NCI-H1417 (cell line): ENCODE data around the gene STX18.

Experiments
- DNase-seq, 3 experiments: peaks; one replicate each; lab custom pipeline; 2025; lab: John Stamatoyannopoulos, UW

Gene STX18

DNA sequence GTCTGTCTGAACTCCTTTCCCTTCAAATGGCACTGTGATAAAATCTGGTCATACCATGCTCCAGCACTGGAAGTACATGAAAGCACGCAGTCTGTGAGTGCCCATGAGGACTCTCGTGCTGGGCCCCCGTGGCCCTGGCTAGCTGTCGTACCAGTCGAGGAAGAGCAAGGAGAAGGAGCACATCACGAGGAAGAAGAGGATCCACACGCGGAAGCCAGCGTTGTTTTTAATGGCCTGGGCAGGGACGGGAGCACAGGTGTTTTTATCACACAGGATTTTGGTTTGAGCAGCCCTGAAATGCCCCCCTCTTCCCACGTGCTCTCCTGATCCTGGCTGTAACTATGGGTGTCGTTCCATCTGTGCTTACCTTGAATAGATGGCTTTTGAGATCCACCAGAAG is 122.0 kb downstream of the STX18 start:
- DNase-seq = no peak

DNA sequence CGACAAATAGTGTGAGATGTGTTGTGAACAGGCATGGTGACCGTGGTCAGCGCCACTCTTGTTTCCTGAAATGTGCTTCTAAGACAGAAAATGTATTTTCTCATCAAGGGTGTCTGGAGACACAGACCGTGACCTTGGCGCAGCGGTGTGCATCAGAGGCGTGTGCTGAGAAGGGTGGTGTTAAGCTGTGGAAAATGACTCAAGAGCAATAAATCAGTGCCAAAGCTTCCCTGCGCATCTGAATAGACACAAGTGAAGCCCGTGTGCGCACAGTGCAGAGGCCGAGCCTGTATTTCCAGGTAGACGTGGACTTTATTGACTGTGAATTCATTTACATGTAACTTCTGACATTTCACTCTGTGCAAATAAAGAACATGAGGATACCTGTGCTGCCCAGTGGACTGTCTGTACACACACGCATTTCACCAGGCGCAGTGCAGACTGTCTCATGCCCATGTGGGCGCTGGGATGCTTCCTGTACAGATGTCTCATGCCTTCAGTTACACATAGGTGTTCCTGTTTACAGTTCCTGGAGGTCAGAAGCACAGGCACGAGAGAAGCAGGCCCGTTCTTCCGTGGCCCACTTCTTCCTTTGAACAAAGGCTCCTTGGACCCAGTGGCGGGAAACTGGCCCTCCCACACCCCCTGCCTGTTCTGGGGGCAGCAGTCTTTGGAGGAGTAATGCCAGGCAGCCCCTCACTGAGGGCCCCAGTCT is 123.0 kb downstream of the STX18 start:
- DNase-seq = peak in 2 of 3 experiments; percentile 28 to 76

DNA sequence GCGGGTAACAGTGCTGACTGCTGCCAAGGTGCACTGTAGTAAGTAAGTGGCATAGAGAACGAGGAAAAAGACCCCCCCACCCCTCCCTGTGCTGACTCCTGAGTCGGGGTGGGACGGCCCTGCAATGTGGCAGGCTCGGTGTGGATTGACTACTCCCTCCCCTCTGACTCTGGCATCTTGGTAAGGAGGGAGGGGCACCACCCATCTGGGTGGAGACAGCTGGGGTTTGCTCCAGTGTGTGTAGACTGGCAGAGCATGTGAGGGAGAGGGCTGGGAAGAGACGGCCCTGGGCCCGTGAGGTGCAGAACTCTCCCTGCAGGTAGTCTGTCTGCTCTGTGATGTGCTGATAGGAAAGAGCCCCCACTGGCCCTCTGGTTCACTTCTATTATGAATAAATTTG is 124.0 kb downstream of the STX18 start:
- peak in 2 of 3 experiments; percentile 22 to 26 for DNase-seq

DNA sequence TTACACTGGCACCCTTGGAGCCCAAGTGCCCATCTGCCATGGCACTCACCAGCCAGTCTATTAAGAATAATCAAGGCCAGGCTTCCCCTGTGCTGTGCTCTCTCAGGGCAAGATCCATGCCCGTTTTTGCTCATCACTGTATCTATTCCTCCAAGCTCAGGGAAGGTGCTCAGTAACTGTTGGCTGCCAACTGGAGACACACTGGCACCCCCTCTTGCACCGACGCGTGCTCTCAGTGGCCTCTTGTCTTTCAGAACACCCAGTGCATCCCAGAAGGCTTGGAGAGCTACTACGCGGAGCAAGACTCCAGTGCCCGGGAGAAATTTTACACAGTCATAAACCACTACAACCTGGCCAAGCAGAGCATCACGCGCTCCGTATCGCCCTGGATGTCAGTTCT is 124.9 kb downstream of the STX18 start:
- DNase-seq = peak in 1 of 3 experiments; percentile 34

DNA sequence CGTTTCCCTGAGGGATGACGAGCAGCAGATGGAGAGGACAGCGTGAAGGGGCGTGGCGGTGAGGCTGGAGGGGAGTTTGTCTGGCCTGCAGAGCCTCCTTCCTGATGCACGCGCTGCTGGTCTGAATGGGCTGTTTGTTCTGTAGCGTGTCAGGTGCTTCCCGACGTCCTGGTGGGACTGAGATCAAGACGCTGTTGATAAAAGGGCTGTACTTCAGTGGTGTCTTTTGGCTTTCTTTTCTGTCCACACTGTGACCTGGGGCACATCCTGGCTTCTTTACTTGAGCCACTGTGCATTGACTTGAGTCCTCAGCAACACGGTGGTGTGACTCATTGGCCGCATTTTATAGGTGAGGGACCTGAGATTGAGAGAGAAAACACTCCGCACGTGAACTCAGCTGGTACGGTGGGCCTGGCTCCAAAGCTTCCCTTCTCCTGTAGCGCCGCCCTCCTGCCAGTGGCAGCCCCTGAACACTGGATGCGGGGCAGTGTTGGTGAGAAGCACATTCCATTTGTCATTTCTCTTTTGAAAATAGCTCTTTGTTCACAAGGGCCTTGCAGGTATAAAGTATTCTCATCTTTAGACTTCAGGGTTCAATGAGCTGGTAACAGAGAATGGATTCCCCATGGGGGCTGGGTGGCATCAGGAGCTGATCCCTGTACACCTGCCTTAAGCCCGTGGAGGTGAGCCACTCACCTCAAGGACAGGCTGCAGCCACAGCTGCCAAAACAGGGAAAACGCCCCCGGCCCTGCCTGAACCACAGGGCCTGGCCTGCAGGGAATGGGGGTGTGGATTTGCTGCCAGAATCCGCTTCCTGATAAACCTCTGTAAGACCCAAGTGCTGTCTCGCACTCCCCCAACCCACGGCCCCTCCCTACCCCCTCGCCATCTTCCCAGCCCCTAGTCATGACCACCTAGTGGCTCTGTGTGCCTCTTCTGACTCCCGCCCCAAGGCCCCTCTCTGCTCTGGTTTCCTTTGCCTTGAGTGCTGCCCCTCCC is 125.7 kb downstream of the STX18 start:
- DNase-seq = peak in 1 of 3 experiments; percentile 56

DNA sequence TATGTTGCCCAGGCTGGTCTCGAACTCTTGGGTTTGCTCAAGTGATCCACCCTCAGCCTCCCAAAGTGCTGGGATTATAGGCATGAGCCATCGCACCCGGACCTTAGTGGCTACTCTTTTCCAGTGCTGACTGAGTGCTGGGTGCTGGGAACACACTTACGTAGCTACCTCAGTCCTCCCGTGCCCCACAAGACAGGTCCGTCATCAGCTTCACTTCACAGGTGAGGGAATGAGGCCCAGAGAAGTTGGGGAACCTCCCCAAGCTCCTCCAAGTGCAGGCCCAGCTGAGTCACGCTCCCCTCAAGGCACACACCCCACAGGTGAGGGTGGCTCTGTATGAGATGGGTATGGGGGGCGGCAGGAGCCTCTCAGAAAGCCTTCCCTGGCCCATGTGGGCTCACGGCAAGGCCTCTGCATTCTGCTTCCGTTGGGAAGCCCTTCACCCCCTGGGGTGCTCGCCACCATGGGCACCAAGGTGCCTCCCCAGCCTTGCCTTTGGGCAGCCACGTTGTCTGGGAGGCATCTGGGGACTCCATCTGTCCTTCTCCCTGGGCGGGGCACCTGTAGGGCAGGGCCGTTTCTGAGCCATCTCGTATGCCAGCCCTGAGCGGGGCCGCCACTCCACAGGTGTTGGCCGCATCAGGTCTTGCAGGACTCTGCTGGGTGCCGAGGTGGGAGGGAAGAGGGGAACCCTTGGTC is 126.6 kb downstream of the STX18 start:
- DNase-seq = peak in 1 of 3 experiments; percentile 30

DNA sequence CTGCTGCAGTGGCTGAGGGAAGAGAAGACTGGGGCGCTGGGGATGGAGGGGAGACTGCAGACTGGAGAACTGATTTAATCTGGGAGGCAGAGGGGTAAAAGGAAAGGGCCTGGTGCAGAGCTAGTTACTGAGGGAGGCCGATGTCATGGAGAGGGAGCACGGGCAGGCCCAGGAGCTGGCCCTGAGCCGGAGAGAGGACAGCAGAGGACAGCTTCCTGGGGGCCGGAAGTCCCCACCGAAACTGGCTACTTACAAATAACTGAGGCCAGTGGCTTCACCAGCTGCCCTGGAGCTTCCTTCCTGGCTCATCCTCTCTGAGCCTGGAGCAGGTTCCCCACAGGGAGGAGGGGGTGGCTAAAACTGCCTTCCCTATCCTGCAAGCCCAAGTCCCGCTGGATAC is 128.0 kb downstream of the STX18 start:
- no peak for DNase-seq

DNA sequence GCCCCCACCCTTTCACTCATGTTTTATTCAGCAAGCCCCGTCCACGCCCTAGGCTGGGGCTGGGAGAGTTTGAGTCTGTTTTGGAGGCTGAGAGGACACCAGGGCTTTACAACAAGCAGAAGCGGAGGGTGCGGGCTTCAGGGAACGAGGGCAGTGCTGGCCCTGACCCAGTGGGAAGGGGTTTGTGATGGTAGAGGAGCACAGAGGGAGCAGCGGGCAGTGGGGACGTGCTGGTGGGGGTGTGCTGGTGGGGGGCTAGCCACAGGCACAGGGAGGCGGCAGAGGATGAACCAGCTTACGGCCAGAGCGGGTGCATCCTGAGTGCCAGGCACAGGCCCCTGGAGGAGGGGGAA is 128.5 kb downstream of the STX18 start:
- no peak for DNase-seq

DNA sequence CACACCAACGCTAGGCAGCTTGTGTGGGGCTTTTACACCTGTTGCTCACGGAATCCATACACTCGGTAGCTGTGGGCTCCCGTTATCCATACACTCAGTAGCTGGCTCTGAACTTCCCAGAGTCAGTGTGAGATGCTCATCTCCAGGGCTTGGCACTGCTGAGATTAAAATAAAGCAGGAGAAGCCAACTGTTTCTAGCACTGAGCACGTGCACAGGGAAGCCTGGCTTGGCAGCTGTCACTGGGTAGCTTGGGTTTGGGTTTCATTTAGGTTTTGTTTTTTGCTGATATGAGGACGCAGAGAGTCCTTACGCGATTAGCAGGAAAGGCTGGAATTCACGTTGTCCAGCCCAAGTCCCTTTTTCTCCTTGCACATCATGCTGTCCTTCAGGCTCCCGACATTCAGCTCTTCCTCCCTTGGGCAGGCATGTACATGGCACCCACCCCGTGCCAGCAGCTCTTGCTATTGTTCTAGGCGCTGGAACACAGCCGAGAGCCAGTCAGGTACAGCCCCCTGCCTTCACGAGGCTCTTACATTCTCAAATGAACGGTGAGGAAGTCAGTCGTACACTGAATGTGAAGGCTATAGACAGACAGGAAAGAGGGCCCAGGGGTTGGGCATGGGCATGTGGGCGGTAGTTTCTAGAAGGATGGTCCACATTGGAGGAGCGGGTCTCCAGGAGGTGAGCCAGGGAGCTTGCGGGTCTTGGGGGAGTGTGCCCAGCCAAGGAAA is 129.0 kb downstream of the STX18 start:
- no peak for DNase-seq

DNA sequence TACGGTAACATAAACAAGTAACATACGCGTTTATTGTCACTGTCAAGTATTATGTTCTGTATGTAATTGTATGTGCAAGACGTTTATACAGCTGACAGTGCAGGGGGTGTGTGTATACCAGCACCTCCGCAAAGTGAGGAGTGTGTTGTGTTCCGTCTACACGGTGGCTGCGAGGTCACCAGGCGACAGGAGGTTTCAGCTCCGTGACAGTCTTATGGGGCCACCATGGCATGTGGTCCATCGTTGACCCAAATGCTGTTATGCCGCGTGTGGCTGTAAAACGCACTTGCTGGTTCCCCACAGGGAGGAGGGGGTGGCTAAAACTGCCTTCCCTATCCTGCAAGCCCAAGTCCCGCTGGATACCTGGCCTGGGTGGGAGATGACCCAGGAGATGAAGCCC is 129.9 kb downstream of the STX18 start:
- no peak for DNase-seq

DNA sequence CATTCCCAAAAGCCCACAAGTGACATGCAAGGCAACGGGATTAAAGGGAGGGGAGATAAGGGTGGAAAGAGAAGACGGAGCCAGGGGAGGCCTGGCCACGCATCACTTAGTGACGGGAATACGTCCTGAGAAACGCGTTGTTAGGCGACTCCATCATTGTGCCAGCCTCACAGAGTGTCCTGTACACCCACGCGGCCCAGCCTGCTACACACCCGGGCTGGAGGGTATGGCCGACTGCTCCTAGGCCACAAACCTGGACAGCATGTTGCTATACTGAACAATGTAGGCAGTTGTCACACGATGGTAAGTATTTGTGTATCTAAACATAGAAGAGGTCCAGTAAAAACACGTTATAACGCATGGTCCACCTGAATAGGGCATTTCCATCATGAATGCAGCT is 131.6 kb downstream of the STX18 start:
- no peak for DNase-seq

DNA sequence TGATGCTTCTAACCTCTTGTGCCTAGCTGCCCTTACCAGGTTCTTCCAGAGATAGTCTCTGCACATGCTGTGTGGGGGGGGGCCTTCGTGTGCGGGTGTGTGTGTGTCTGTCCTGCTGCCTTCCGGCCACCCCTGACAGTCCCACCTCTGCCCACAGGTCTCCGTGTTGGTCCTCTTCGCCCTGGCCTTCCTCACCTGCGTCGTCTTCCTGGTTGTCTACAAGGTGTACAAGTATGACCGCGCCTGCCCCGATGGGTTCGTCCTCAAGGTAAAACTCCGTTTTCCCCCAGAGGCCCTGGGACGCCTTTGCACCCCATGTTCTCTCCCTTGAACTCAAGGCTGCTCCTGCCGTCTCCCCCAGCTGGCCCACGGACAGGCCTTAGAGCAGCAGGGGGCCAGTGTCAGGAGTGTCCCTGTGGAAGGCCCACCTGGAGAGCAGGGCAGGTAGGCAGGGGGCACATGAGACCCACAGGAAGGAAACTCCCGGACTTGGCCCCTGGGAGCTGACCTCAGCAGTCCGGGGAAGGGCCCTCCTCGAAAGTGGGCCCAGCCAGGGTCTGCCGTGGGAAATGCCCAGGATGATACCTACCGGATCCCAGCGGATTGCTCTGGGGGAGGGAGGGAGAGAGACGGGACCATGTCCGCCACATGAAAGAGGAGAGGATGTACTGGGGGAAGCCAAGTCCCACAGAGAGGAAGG is 132.3 kb downstream of the STX18 start:
- DNase-seq = no peak

DNA sequence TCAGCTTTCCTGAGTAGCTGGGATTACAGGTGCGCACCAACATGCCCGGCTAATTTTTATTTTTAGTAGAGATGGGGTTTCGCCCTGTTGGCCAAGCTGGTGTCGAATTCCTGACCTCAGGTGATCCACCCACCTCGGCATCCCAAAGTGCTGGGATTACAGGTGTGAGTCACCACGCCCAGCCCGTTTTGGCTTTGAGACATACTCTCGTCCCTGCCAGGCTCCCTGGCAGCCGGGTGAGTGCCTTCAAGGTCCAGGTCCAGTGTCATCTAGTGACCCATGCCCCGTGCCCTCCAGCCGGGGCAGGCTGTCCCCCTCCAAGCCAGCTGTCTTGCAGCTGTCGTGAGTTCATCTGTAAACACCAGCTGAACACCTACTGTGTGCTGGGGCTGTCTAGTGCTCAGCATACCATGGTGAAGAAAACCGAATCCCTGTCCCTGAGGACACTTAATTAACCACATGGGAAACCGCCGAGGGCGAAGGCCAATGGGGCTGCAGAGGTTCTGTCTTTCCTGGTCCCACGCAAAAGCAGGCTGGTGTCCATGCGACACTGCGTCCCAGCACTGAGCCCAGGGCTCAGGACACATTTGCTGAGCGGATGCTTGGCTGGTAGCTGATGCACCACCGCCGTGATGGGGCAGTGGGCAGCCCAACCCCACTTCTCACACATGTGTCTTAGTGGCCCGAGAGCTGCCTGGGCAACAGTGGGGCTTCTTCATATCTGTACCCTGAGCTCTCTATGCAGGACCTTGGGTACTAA is 133.1 kb downstream of the STX18 start:
- no peak for DNase-seq

DNA sequence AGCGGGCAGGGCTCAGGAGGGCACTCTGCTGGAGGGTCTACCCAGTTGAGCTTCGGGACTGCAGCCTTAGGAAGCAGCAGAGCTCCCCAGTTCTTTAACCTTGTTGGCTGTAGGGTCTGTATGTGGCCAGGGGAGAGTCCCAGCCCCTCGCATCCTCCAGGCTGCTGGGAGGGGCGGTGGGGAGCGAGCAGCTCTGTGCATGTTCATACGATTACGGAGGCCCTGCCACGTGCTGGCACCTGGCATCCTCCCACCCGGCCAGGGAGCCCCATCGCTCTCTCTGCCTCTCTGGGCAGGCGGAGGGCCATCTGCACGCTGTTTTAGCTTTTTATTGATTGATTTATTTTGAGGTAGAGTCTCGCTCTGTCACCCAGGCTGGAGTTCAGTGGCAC is 133.7 kb downstream of the STX18 start:
- DNase-seq = no peak

DNA sequence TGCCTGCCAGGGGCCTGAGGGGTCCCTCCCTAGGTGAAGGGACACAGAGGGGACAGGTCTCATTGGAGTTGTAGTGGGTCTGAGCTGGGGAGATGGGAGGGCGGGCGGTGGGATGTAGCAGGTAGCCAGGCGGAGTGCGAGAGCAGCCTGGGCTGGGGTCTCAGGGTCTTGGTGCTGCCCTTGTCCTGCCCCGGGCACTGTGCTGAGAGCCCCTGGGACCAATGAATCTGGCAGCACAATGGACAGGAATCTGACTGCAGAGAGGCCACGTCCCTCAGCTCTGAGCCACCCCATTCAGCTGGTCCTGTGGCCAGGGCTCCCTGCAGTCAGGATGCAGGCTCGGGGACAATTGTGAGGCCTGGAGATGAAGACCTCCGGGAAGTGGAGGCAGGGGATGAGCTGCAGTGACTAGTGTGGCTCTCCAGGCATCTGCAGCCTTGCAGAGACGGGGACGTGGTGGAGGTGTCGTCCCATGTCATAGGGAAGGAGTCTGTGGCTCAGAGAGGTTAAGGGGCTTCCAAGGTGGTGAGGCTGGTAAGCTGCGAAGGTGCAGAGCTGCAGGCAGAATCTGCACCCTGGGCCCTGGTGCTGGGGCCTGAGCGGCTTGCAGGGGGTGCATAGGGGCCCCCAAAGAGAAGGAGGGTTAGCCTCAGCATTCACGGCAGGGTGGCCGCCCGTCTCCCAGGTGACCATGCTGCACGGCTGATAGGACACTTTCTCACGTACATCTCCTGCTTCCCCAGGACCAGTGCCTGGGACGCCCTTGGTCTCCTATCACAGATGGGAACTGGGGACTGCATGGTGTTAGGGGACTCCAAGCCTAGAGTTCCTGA is 134.3 kb downstream of the STX18 start:
- DNase-seq = no peak

DNA sequence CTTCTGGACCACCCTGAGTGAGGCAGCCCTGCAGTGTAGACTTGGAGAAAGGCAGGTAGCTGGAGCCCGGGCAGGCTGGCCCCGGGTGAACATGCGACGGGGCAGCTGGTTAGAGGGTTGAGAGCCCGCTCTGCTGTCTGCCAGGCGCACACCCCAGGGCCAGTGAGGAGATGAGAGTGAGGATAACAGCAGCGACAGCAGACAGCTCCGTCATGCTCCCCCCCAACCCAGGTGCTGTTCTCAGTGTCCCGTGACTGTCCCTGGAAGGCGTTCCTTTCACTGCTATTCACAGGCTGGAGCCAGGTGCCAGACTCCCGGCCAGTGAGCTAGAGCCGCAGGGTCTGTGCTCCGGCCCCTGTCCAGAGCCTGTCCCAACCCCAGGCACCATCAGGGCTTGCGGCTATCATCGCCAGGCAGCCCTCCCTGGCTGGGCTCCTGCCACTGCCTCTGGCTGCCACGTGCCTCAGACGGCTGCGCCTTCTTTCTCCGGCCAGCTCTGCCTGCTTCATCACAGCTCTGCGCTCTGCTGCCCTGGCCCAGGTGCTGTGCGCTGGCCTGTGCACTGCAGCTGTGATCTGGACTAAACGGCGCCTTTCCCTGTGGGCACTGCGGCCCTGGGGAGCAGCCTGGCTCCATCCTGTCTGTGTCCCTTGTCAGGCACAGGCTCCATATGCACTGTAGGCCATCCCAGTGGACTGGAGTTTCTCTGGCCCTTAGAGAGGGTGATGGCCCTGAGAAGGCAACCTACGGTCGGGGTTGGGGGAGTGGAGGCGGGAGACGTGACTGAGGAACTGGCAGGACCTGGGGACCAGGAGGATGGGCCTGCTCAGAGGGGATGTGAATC is 135.2 kb downstream of the STX18 start:
- DNase-seq = peak in 1 of 3 experiments; percentile 35

DNA sequence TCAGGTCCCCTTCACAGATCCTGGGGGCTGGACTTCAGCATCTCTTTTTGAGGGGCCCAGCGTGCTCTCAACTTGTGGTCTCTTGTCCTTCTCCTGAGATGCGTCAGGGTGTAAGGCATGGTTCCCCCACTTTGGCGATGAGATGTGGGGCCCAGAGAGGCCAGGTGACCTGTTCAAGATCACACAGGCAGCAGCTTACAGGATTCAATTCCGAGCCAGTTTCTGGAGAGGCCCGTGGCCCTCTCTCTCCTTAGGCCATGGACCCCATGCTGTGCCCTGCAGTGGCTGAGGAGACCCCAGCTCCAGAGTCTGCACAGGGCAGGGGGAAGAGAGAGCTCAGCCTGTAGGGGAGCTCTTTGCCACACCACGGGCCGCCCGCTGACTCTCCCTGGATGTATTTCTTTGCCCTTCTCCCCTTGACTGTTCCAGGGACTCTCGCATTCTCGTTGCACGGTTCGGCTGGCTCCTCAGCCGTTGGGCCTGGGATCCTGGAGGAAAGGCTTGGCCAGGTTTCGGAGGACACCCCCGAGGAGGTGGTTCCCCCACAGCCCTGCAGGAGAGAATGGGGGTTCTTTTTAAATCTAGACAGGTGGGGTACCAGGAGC is 136.4 kb downstream of the STX18 start:
- no peak for DNase-seq

DNA sequence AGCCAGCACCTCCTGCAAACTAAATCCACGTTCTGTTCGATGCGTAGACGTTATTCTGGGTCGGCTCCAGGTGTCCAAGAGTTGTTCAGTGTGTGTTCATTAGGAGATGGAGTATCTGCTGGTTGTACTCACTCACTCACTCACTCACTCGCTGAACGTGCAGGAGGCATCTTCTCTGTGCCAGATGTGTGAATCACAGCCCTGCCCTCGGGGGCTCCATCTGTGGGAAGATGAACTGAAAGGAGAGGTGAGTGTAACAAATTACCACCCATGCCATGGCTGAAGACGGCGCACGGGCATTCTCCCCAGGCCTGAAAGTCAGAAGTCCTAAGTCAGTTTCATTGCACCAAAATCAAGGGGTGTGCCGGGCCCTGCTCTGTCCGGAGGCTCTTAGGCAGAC is 138.9 kb downstream of the STX18 start:
- DNase-seq = no peak
